IMR-90 (cell line): Measurements from ENCODE around the gene UBE2V1. TPM values are rescaled to one million over a fixed set of nuclear protein-coding genes. Genes with fewer than 3 reads are reported as not detected.

ENCODE experiments used
- ATAC-seq: fragments of 200-7000 bp; cut with Tn5 transposase; 2 replicates; pipeline ENCODE4 v1.9.1; 2020; ENCODE audit warnings: low read depth, mild to moderate bottlenecking, moderate library complexity
- BruUV-seq: library from RNA; stranded (reverse); fragments of 400-500 nt; replicated peaks from 2 replicates; lab custom pipeline; 2021; lab: Mats Ljungman, UMichigan
- CTCF ChIA-PET: fragments of 300-600 bp; formaldehyde crosslinking; extraction: SDS; loops from one replicate; lab custom pipeline; 2021; ENCODE audit warnings: antibody characterized with exemption; lab: Yijun Ruan, JAX
- POLR2A ChIA-PET: fragments of 300-600 bp; sonication (Branson Sonifier 250); formaldehyde crosslinking; loops from one replicate; lab custom pipeline; 2022; ENCODE audit warnings: antibody characterized with exemption; ENCODE audit not compliant: unreplicated experiment; lab: Charles Lee
- DNase-seq: peaks from one replicate; pipeline ENCODE4 v3.0.0; 2013
- H2AFZ ChIP-seq: replicated peaks from 2 replicates; pipeline ENCODE3; 2013; ENCODE audit warnings: low read length, mild to moderate bottlenecking; ENCODE audit not compliant: poor library complexity
- H2AK5ac ChIP-seq: 2 replicates; pipeline ENCODE4 v1.6.1; 2013; ENCODE audit warnings: low read depth, low read length, inconsistent platforms
- H2AK9ac ChIP-seq: replicated peaks from 2 replicates; pipeline ENCODE3; 2013; ENCODE audit warnings: mild to moderate bottlenecking, low read depth, low read length, moderate library complexity; ENCODE audit not compliant: poor library complexity
- H2BK120ac ChIP-seq: 2 replicates; pipeline ENCODE4 v1.6.1; 2013; ENCODE audit warnings: low read depth, low read length, inconsistent platforms
- H2BK15ac ChIP-seq: 3 replicates; pipeline ENCODE4 v1.6.1; 2013; ENCODE audit warnings: low read depth, low read length, inconsistent platforms
- H2BK20ac ChIP-seq: 2 replicates; pipeline ENCODE4 v1.6.1; 2013; ENCODE audit warnings: low read depth, mild to moderate bottlenecking, inconsistent platforms, low read length, moderate library complexity
- H2BK5ac ChIP-seq: 2 replicates; pipeline ENCODE4 v1.6.1; 2013; ENCODE audit warnings: mild to moderate bottlenecking, low read depth, low read length, inconsistent platforms; ENCODE audit not compliant: poor library complexity, severe bottlenecking
- H3K14ac ChIP-seq: replicated peaks from 2 replicates; pipeline ENCODE4 v1.6.1; 2013; ENCODE audit warnings: low read depth, low read length, inconsistent platforms
- H3K18ac ChIP-seq: 2 replicates; pipeline ENCODE4 v1.6.1; 2013; ENCODE audit warnings: low read depth, low read length, control low read depth
- H3K23ac ChIP-seq: 2 replicates; pipeline ENCODE4 v1.6.1; 2013; ENCODE audit warnings: low read depth, low read length, inconsistent platforms
- H3K27ac ChIP-seq: 2 replicates; pipeline ENCODE4 v1.5.1; 2013; ENCODE audit warnings: mild to moderate bottlenecking, control low read depth, low read length; ENCODE audit not compliant: insufficient read depth
- H3K27me3 ChIP-seq: 2 replicates; pipeline ENCODE4 v1.6.1; 2013; ENCODE audit warnings: low read length; ENCODE audit not compliant: control insufficient read depth, insufficient read depth
- H3K36me3 ChIP-seq: 2 replicates; pipeline ENCODE4 v1.6.1; 2013; ENCODE audit warnings: low read length, mixed read lengths; ENCODE audit not compliant: control insufficient read depth, insufficient read depth
- H3K4ac ChIP-seq: 2 replicates; pipeline ENCODE4 v1.6.1; 2013; ENCODE audit warnings: low read depth, low read length, inconsistent platforms
- H3K4me1 ChIP-seq: 2 replicates; pipeline ENCODE4 v1.6.1; 2013; ENCODE audit warnings: low read length, mixed read lengths; ENCODE audit not compliant: control insufficient read depth, insufficient read depth
- H3K4me2 ChIP-seq: 2 replicates; pipeline ENCODE4 v1.6.1; 2013; ENCODE audit warnings: low read depth, mild to moderate bottlenecking, control low read depth, low read length, moderate library complexity
- H3K4me3 ChIP-seq: 2 replicates; pipeline ENCODE4 v1.5.1; 2013; ENCODE audit warnings: low read depth, mild to moderate bottlenecking, control low read depth, low read length, moderate library complexity; ENCODE audit not compliant: insufficient read depth
- H3K56ac ChIP-seq: 2 replicates; pipeline ENCODE4 v1.6.1; 2013; ENCODE audit warnings: low read length, inconsistent platforms; ENCODE audit not compliant: insufficient read depth; ENCODE audit errors: extremely low read depth
- H3K79me1 ChIP-seq, 2 experiments: 2 replicates each; pipeline ENCODE4 v1.6.1; 2013; ENCODE audit warnings: low read length in 2 of 2, inconsistent platforms in 1 of 2, low read depth in 1 of 2
- H3K9ac ChIP-seq: 2 replicates; pipeline ENCODE4 v1.6.1; 2013; ENCODE audit warnings: low read depth, low read length, control low read depth
- H3K9me1 ChIP-seq: 2 replicates; pipeline ENCODE4 v1.6.1; 2013; ENCODE audit warnings: low read length, inconsistent platforms; ENCODE audit not compliant: insufficient read depth
- H3K9me3 ChIP-seq: 2 replicates; pipeline ENCODE4 v1.6.1; 2013; ENCODE audit warnings: low read length; ENCODE audit not compliant: control insufficient read depth, insufficient read depth
- H4K20me1 ChIP-seq: 2 replicates; pipeline ENCODE4 v1.6.1; 2013; ENCODE audit warnings: low read length, inconsistent platforms; ENCODE audit not compliant: insufficient read depth
- H4K5ac ChIP-seq: 2 replicates; pipeline ENCODE4 v1.6.1; 2013; ENCODE audit warnings: mild to moderate bottlenecking, low read depth, low read length, control low read depth
- H4K8ac ChIP-seq, 2 experiments: 2 replicates each; pipeline ENCODE4 v1.6.1; 2013; ENCODE audit warnings: low read depth in 2 of 2, low read length in 2 of 2, control low read depth in 1 of 2, inconsistent platforms in 1 of 2
- H4K91ac ChIP-seq: 2 replicates; pipeline ENCODE4 v1.6.1; 2013; ENCODE audit warnings: low read depth, low read length, inconsistent platforms; ENCODE audit not compliant: insufficient read depth
- BHLHE40 ChIP-seq: fragments of 150-350 bp; IDR thresholded peaks from 2 replicates; pipeline ENCODE4 v1.6.1; 2016; ENCODE audit warnings: mild to moderate bottlenecking, low read depth, low read length
- MAFK ChIP-seq: IDR thresholded peaks from 2 replicates; pipeline ENCODE4 v1.6.1; 2012; ENCODE audit warnings: low read depth, low read length, improper control_type of control experiment
- MAZ ChIP-seq: IDR thresholded peaks from 2 replicates; pipeline ENCODE4 v1.6.1; 2012; ENCODE audit warnings: low read depth, mild to moderate bottlenecking, low read length, improper control_type of control experiment, moderate library complexity, borderline replicate concordance
- POLR2A ChIP-seq: IDR thresholded peaks from 2 replicates; pipeline ENCODE4 v1.6.1; 2012; ENCODE audit warnings: mild to moderate bottlenecking, low read depth, low read length
- RCOR1 ChIP-seq: IDR thresholded peaks from 2 replicates; pipeline ENCODE4 v1.6.1; 2012; ENCODE audit warnings: mild to moderate bottlenecking, low read length, improper control_type of control experiment; ENCODE audit not compliant: insufficient replicate concordance
- RFX5 ChIP-seq: IDR thresholded peaks from 2 replicates; pipeline ENCODE4 v1.8.0; 2012; ENCODE audit warnings: low read depth, mild to moderate bottlenecking, low read length, moderate library complexity
- WGBS, 2 experiments: methylation state at CpG; one replicate each; pipeline versions ENCODE4 v1.1.5 to v1.1.7; 2013; ENCODE audit warnings: missing lambda C conversion rate in 2 of 2; ENCODE audit not compliant: insufficient read length in 1 of 2; ENCODE audit errors: extremely low coverage in 2 of 2; 5-methylcytosine and 5-hydroxymethylcytosine counted together
- dilution Hi-C: fragments of 300-500 bp; cut with HindIII; formaldehyde crosslinking; loops from one replicate; pipeline ENCODE4 v1.14.3; 2018; ENCODE audit warnings: low sequenced_read_pairs; ENCODE audit not compliant: unreplicated experiment
- in situ Hi-C: fragments of 300-500 bp; cut with MboI; formaldehyde crosslinking; loops from 3 replicates; pipeline ENCODE4 v1.14.3; 2019; ENCODE audit warnings: low sequenced_read_pairs, inconsistent platforms, mixed read lengths
- intact Hi-C: fragments of 100-400 bp; cut with micrococcal nuclease; formaldehyde crosslinking; loops from 2 replicates; pipeline ENCODE4 v1.10.0; 2022
- polyA plus RNA-seq, 3 experiments: library from polyadenylated mRNA; depleted of rRNA; stranded (reverse); fragments of >200 nt; gene quantifications; 2 replicates each; pipeline ENCODE4 v1.2.3, GENCODE V29; 2012; ENCODE audit warnings: low replicate concordance in 1 of 3
- total RNA-seq: library from RNA; depleted of rRNA; stranded (reverse); fragments of >200 nt; gene quantifications from 2 replicates; pipeline ENCODE4 v1.2.3, GENCODE V29; 2012

UBE2V1 gene
- total and polyA plus RNA-seq, 2 of the 4 experiments (the other 2 are of a cell fraction) = 20.1 to 138 TPM

- no peak for DNase-seq
- Histone ChIP-seq H3K14ac (no peak overlapping the region), H3K56ac (no peak overlapping the region), H3K9ac (no peak overlapping the region), H3K4me3 (no peak overlapping the region), H3K4ac (no peak overlapping the region), H2BK120ac (no peak overlapping the region), H4K91ac (no peak overlapping the region), H3K36me3 (peaks cover 41% of the 10 kb centered on the region), H2AFZ (no peak overlapping the region), H3K4me1 (peaks cover 3% of the 10 kb centered on the region), H3K23ac (no peak overlapping the region), H2AK5ac (no peak overlapping the region), H4K20me1 (peaks cover 4% of the 10 kb centered on the region; the same call in 1 of the 2 replicates), H4K5ac (no peak overlapping the region), H3K27me3 (no peaks in the 10 kb centered on the region), H3K27ac (no peak overlapping the region), H3K79me1 (peaks cover 5 to 44% of the 10 kb centered on the region in 2 experiments; a peak in 3 of 4 replicates), H3K18ac (no peak overlapping the region), H2AK9ac (peak overlapping the region; percentile 46), H3K9me3 (no peaks in the 10 kb centered on the region), H4K8ac (no peak overlapping the region), H2BK20ac (no peak overlapping the region), H3K4me2 (no peak overlapping the region), H2BK5ac (no peak overlapping the region), H3K9me1 (peaks cover 2% of the 10 kb centered on the region; the same call in 1 of the 2 replicates), H2BK15ac (no peak overlapping the region)
- ChIA-PET POLR2A (interaction anchor here (0.6 kb wide), 1 partner anchor 7 kb away, joined by 3 read pairs; no protein-coding TSS in a partner anchor), CTCF (no interaction called here)
- no peak for ATAC-seq
- no peak for TF ChIP-seq MAFK
- TF ChIP-seq BHLHE40 = no peak
- no peak for TF ChIP-seq RFX5
- TF ChIP-seq POLR2A = no peak
- TF ChIP-seq MAZ = no peak
- TF ChIP-seq RCOR1 = no peak
- dilution Hi-C loops = no loop called here
- no TSS peak for BruUV-seq
- in situ Hi-C loops = no loop called here
- intact Hi-C loops = no loop called here
- WGBS, 2 experiments = 97% methylated on average over 7 of the region's 7 CpGs; no CpG with 5 or more reads in 1 of the 2 experiments
Observed at GRCh38 chr20:50123418-50123817, 10.5 kb upstream of the UBE2V1 start.
